GM23338 (cell line): ENCODE measurements around the gene AOPEP.

Experiments used
- CREB1 ChIP-seq: fragments of 250-450 bp; sonication (Bioruptor Pico); IDR thresholded peaks from 2 replicates; pipeline ENCODE4 v1.5.0; 2020; ENCODE audit warnings: low read depth, mild to moderate bottlenecking, moderate library complexity
- EZH2 ChIP-seq: fragments of 200-600 bp; sonication (generic); IDR thresholded peaks from one replicate; pipeline ENCODE4 v1.8.0; 2017; ENCODE audit warnings: antibody characterized with exemption, mild to moderate bottlenecking, low read depth; ENCODE audit not compliant: unreplicated experiment
- POLR2AphosphoS5 ChIP-seq: IDR thresholded peaks from 2 replicates; pipeline ENCODE4 v1.6.1; 2016; ENCODE audit warnings: antibody characterized with exemption, low read depth
- TF ChIP-seq, protein P1 (sequence below), 2 experiments: fragments of 200-600 bp in 1 of 2; sonication (generic) in 1 of 2; conservative IDR thresholded peaks; 2 replicates each; pipeline versions ENCODE4 v1.5.1 to v1.6.1; 2016 to 2017; ENCODE audit warnings: antibody characterized with exemption in 2 of 2, low read depth in 2 of 2, mild to moderate bottlenecking in 2 of 2, moderate library complexity in 1 of 2

DNA sequence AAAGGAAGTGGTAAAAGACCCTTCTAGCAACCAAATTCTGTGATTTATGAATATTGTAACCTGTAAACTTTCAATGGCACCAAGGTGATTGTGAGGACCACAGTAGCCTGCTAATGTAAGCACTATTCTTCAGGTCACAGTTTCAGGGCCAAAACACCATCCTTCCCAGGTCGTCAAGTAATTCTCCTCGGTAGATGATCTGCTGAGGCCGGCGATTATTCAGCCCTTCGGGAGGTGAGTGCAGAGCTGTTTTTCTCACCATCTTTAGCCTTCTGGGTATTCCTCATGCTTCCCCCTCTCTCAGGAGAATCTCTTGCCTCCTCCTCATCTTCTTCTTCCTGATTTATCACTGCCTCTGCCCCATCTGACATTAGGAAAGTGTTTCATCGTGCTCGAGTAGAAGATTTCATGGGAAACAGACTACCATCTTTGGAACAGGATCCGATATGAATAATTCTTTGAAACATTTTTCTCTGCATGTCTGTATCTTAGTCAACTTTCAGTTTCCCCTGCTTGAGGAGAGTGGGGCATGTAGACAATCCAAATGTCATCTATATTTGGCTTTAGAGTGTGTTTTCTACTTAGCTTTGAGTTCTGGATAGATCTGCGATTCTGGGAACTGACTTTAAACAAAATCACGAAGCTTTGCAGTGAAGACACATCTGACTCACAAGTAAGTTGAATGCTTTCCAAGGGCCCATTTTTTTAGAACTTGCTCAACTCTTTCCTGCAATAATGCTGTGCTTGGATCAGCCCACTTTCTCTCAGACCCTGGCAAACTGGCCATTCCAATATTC lies 173.9 kb downstream of the AOPEP start:
- TF ChIP-seq CREB1 (CRISPR knock-in tag) (no peak), POLR2AphosphoS5 (no peak), EZH2 (no peak)
- TF ChIP-seq, protein P1, sequence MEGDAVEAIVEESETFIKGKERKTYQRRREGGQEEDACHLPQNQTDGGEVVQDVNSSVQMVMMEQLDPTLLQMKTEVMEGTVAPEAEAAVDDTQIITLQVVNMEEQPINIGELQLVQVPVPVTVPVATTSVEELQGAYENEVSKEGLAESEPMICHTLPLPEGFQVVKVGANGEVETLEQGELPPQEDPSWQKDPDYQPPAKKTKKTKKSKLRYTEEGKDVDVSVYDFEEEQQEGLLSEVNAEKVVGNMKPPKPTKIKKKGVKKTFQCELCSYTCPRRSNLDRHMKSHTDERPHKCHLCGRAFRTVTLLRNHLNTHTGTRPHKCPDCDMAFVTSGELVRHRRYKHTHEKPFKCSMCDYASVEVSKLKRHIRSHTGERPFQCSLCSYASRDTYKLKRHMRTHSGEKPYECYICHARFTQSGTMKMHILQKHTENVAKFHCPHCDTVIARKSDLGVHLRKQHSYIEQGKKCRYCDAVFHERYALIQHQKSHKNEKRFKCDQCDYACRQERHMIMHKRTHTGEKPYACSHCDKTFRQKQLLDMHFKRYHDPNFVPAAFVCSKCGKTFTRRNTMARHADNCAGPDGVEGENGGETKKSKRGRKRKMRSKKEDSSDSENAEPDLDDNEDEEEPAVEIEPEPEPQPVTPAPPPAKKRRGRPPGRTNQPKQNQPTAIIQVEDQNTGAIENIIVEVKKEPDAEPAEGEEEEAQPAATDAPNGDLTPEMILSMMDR (conservative IDR thresholded peaks at IDR 0.05; ENCODE audit: low read depth in 2 of 2) = no peak
